DND-41 (cell line): Measurements from ENCODE around the gene ULBP1.

ENCODE experiments used
- EZH2 ChIP-seq: IDR thresholded peaks from 3 replicates; pipeline ENCODE4 v1.6.1; 2012; ENCODE audit warnings: borderline replicate concordance, low read depth, mild to moderate bottlenecking, moderate library complexity, low read length, inconsistent platforms; ENCODE audit not compliant: severe bottlenecking
- TF ChIP-seq, protein P1 (sequence below): IDR thresholded peaks from 2 replicates; pipeline ENCODE4 v1.5.1; 2012; ENCODE audit warnings: borderline replicate concordance, low read length, moderate library complexity, mild to moderate bottlenecking; ENCODE audit not compliant: poor library complexity, severe bottlenecking; ENCODE audit errors: extremely low read depth

DNA sequence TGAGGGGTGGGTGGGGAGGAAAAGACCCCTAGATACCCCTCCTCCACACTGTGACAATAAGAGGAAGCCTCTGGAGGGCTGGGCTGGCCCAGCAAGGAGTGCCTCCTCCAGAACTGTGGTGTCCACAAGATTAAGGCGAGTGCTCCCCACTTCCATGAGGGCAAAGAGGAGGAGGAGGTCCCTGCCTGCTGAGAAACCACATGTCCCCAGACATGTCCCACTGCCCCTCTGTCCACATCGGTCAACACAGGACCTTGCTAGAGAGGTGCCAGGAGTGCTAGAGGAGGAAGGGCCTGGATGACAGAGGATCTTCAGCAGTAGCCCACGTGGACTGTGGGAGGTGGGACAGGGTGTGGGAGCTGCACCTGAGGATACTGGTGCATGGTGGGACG is 43.9 kb upstream of the ULBP1 start:
- no peak for TF ChIP-seq EZH2
- TF ChIP-seq, protein P1, sequence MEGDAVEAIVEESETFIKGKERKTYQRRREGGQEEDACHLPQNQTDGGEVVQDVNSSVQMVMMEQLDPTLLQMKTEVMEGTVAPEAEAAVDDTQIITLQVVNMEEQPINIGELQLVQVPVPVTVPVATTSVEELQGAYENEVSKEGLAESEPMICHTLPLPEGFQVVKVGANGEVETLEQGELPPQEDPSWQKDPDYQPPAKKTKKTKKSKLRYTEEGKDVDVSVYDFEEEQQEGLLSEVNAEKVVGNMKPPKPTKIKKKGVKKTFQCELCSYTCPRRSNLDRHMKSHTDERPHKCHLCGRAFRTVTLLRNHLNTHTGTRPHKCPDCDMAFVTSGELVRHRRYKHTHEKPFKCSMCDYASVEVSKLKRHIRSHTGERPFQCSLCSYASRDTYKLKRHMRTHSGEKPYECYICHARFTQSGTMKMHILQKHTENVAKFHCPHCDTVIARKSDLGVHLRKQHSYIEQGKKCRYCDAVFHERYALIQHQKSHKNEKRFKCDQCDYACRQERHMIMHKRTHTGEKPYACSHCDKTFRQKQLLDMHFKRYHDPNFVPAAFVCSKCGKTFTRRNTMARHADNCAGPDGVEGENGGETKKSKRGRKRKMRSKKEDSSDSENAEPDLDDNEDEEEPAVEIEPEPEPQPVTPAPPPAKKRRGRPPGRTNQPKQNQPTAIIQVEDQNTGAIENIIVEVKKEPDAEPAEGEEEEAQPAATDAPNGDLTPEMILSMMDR: no peak
